HT1080 (cell line): Measurements from ENCODE around the gene UTF1. TPM values are rescaled to one million over a fixed set of nuclear protein-coding genes. Genes with fewer than 3 reads are reported as not detected.

Experiments
- DNase-seq: peaks from one replicate; pipeline ENCODE4 v3.0.0-alpha.2; 2015; ENCODE audit warnings: low read depth
- total RNA-seq: library from RNA; depleted of rRNA; stranded (reverse); fragments of >200 nt; shearing (Covaris generic); gene quantifications from 2 replicates; pipeline ENCODE4 v1.2.3, GENCODE V29; 2014

Gene UTF1
- total RNA-seq, 1 experiment from 2014 or later, result not detected

DNA sequence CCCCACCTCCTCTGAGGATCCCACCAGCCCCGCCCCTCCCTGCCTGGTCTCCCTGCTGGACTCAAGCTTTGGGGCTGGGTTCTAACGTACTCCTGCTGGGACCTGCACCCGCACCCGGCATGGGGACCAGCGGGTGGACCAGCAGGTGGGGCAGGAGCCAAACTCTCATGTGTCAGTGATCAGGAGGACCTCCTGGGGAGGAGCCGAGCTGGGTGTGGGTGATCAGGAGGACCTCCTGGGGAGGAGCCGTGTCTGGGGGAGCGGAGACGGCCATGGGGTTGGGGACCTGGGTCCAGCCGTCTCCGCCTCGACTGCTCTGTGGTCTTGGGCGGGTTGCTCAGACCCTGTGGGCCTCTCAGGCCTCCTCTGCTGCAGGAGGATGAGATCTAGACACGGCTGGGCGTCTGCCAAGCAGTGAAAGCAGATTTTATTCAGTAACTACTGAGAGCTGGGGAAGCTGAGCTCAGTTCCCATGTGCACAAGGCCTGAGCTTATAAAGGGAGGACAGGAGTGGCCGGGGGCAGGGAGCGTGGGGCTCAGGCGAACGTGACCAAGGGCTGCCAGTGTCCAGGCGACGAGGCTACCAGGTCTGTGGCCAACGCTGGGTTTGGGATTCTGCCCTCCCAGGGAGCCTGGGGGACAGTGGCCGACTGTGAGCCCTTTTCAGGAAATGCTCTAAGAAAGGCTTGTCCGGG lies 33.6 kb upstream of the UTF1 start:
- DNase-seq, result no peak

DNA sequence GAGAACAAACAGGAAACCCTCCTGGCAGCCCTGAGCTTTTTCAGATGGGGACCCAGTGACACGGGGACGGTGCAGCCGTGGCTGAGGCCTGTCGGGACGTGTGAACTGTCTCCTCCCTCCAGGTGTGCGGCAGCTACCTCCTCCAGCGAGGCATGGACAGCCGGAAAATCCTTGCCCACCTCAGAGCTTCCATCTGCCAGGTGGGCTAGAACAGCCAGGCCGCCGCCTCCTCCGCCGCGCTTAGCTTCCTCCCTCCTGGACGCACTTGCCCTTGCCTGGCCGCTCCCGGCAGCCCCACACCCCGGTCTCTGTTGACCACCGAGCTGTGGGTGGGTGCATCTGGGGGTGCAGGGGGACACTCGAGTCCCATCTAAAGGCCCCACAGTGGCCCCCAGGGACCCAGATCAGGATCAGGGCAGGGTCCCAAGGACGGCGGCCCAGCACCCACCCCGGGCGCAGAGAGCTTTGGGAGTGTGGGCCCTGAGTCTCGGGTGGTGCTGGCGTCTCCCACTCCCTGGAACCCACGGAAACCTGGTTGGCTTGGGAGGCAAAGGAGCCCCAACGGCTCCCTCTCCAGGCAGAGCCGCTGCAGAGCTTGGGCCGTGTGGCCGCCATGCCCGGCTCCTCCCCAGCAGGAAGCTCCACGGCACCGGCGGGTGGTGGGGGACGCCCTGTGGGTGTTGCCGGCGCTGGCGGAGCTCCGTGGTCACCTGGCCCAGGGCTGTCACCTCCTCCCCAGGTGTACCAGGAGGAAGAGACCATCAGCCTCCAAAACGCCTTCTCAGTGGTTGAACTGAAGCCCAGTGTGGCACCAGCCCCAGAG lies 32.9 kb upstream of the UTF1 start:
- DNase-seq, result no peak

GRCh38 chr10:133197786-133198185 lies 32.2 kb upstream of the UTF1 start:
- no peak for DNase-seq

DNA sequence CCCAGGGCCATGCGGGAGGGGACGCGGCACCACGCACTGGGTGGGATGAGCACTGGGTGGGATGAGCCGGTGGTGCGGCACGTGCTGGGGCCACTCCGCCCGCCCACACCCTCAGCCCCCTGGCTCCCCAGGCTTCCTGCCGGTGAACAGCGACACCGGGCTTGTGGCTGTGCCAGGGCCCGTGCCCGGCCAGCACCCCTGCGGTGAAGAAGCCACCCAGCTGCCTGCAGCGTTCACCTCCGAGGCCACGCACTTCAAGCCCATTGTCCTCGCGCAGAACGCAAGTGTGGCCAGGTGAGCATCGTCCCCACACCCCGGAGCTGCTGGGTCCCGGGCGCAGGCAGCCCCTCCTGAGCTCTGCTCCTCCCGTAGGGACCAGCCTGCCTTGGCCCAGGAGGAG lies 31.8 kb upstream of the UTF1 start:
- no peak for DNase-seq

DNA sequence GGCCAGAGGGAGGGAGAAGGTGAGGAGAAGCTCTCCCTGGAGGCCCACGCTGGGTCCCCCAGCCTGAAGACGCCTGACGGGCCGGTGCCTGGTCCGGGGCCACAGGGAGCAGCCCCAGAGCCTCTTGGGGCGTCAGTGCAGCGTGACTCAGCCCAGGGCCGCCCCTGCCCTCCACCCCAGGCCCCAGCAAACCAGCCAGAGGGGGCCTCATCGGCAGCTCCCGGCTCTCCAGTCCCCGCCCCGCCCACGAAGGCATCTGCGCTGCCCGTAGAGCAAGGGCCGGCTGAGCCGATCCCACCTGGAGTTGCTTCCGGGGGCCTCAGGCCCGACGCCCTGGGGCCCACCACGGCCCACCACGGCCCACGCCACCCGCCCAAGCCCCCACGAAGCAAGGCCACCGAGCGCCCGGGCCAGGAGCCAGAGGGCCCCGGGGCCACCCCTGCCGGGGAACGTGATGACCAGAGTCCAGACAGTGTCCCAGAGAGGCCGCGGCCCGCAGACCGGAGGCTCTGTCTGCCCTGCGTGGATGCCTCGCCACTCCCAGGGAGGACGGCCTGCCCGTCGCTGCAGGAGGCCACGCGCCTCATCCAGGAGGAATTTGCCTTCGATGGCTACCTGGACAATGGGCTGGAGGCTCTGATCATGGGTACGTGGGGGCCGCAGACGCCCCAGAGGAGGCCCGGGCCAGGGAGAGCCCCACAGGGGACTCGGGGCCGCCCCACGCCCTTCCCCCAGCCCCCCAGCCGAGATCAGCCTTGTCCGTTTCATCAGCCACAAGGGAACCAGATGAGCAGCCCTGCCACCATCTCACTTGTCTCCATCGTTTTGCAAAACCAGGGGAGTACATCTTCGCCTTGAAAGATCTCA lies 31.2 kb upstream of the UTF1 start:
- DNase-seq, result no peak

DNA sequence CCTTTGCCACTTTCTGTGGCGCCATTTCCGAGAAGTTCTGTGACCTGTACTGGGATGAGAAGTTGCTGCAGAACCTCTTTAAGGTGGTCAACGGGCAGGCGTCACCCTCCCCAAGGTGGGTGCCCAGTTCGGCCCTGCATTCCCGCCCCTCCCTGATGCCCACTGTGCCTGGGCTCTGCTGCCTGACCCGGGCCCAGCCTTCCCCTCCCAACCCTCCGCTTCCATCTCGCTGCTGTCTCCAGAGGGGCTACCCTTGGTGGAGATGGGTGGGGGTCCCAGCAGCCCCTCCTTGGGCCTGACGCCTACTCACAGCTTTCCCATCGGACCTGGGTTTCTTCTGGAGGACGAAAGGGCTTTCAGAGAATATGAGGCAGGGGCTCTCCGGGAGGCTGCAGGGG lies 30.5 kb upstream of the UTF1 start:
- DNase-seq, result no peak

DNA sequence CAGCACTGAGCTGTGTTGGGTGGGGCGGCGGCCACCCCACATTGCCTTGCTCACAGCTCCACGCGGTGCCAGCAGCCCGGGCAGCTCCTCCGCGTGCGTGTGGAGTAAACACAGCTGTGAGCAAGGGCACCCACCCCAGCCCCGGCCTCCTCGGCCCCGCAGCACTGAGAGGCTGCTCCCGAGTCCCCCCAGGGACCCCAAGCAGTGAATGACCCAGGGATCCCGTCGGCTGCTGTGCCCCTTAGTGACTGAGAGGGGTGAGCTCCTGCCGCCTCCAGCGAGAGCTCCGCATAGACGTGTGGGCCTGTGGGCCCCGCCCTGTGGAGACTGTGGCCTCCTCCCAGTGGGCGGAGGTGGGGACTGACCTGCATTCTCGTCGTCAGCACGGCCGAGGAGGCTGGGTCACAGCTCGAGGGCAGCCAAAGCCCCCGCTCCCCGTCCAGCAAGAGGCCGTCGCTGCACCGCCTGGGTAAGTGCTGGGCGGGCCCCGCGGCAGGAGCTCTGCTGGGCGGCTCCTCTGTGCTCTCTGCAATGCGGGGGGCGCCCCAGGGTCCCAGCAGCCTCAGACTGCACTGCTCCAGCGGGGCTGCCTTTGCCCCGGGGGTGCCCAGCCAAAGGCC lies 29.9 kb upstream of the UTF1 start:
- DNase-seq, result no peak

DNA sequence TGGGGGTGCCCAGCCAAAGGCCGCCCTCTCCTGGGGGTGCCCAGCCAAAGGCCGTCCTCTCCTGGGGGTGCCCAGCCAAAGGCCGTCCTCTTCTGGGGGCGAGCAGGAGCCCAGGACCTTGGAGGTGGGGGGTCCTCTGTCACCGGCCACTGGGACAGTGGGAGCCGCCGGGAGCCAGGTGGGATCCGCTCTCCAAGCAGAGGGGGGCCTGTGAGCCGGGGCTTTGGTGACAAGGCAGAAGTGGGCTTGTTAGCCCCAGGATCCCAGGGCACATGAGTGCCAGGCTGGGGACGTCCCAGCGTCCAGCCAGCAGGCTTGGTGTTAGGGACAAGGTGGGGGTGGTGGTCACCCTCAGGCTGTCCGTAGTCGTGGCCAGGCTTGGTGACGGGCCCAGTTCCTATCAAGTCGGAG lies 29.4 kb upstream of the UTF1 start:
- DNase-seq, result no peak

- DNase-seq, result no peak
These were observed 28.7 kb upstream of the UTF1 start for GRCh38 chr10:133201151-133201947.

GRCh38 chr10:133201948-133202725 lies 27.9 kb upstream of the UTF1 start:
- no peak for DNase-seq

DNA sequence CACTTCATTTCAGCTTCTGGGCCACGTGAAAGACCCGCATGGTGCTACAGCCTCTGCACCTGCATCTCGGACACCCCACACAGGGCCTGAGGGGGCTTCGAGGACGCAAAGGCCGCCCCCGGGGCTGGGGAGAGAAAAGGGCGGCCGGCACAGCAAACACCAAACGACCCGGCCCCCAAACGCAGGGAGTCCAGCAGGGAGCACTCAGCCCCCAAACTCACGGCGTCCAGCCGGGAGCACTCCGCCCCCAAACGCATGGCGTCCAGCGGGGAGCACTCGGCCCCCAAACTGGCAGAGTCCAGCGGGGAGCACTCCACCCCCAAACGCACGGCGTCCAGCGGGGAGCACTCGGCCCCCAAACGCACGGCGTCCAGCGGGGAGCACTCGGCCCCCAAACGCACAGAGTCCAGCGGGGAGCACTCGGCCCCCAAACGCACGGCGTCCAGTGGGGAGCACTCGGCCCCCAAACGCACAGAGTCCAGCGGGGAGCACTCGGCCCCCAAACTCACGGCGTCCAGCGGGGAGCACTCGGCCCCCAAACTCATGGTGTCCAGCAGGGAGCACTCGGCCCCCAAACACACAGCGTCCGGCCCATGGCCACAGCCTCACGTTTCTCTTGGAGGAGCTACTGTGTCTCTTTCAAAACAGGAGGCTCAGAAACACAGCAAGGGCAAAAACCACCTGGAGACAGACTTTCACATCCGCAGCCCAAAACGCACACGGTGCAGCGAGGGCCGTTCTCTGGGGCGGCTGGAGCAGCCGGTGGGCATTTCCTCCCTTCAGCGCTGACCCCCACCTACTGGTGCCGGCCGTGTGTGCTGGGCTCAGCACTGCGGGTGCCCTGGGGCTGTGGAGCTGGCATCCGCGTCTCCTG lies 27.0 kb upstream of the UTF1 start:
- DNase-seq, result no peak

DNA sequence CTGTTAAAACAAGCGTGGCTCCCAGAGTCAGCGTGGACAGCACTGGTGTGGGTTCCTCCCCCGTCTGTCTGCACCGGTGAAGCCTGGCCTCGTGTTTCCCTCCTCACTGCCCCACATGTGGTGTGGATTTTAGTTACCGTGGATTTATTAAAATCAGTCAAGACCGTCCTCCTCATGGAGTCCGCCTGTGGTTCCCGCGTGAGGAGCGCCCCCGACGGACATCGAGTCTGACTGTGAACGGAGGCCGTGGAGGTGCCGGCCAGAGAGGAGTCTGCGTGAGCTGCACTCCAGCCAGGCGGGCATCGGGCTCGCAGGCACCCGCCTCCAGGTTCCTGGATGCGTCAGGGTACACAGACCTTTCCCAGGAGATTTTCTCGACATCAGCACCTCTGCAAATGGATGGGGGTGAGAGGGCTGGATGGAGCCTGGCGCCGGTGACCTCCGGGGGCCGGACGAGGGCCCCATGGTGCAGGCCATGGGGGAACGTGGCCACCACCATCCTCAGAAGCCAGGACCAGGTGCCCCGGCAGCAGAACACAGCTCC lies 26.3 kb upstream of the UTF1 start:
- no peak for DNase-seq

DNA sequence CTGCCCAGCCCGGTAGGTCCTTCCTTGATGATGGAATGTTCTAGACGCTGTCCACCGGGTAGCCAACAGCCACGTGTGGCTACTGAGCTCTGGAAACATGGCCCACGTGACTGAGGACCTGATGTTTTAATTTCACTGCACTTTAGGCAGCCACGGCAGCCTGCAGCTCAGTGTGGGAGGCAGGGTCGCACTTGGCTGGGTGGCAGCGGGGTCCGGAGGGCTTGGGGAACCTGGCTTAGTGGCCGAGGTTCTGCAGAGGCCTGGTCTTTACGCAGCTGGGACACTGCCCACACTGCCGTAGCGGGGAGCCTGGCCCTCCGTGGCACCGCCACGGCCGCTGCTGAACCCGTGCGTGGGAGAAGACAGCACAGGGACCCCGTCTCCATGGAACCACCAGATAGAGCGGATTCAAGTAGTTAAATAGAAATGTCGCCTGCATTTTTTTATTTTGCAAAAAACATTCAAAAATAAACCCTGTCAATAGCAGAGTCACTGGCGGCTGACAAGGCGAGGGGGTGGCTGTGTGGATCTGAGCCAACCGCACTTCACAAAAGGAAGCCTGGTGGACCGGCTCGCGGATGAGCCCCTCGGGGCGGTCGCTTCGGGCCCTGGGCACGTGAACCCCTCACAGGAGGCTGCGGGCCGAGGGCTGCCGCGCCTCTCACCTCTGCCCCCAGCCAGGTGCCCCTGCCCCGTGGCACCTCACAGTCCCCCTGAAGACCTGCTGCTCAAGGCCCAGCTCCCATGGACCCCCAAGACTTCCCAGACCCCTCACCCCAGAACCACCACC lies 25.6 kb upstream of the UTF1 start:
- no peak for DNase-seq

GRCh38 chr10:133205146-133205545 lies 24.9 kb upstream of the UTF1 start:
- no peak for DNase-seq

DNA sequence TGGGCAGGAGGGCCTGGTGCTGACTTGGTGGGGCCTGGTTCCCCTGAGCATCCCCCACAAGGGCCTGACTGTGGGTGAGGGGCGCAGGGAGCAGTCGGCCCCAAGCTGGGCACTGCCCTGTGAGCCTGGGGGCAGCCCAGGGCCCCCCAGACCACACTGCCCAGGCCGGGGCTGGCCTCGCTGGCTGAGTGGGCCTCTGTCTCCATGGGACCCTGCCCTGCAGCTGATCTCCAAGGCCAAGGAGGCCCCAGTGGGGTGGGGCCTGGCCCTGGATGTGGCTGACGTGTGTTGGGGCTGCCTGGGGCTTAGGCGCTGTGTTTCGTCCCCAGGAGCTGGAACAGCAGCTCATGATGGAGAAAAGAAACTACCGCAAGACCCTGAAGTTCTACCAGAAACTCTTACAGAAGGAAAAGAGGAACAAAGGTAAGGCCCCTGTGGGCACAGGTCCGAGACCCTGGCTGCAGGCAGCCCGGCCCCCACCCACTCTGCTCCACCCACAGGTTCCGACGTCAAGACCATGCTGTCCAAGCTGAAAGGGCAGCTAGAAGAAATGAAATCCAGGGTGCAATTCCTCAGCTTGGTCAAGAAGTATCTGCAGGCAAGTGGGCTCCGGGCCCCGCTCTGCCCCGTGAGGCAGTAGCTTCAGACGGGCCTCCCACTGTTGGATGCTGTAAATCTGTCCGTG lies 23.5 kb upstream of the UTF1 start:
- no peak for DNase-seq

GRCh38 chr10:133207041-133207600 lies 22.9 kb upstream of the UTF1 start:
- no peak for DNase-seq

DNA sequence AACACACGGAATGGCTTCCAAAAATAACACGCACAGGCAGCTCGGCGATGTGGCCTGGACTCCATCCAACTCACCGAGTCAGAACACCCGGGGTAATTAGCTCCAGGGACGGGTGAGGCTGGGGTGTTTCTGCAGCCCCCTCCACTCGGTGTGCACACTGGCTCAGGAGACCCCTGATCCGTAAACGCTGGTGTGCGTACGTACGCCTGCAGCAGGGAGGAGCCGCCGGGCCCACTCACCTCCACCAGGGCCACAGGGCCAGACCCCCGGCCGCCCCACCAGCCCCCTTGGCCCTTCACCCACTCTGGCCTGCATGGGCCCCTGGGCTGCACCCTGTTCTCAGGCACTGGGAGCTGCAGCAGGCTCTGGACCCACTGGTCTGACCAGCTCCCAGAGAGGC lies 22.4 kb upstream of the UTF1 start:
- no peak for DNase-seq
